Dermis microvascular lymphatic vessel endothelial cell (primary cell): ENCODE data around the gene LRRC3. TPM values are rescaled to one million over a fixed set of nuclear protein-coding genes. Genes with fewer than 3 reads are reported as not detected.

Experiments
- DNase-seq, 2 donors: peaks; one replicate each; pipeline versions ENCODE4 v3.0.0 to v3.0.0-alpha.2; 2010; ENCODE audit warnings: low read depth in 2 of 2
- total RNA-seq: library from RNA; depleted of rRNA; stranded (reverse); fragments of >200 nt; gene quantifications from 2 replicates; pipeline ENCODE4 v1.2.1, GENCODE V29; 2014

LRRC3 gene
- total RNA-seq, 1 donor from 2014 or later, result 0.77 TPM

- DNase-seq, result no peak
Measured at GRCh38 chr21:44423941-44424607, 31.2 kb upstream of the LRRC3 start.

- no peak for DNase-seq
Measured at GRCh38 chr21:44424608-44425306, 30.6 kb upstream of the LRRC3 start.

GRCh38 chr21:44425307-44425894 lies 29.9 kb upstream of the LRRC3 start:
- no peak for DNase-seq

GRCh38 chr21:44425895-44426662 lies 29.2 kb upstream of the LRRC3 start:
- no peak for DNase-seq

GRCh38 chr21:44426663-44427191 lies 28.6 kb upstream of the LRRC3 start:
- no peak for DNase-seq

- DNase-seq, result no peak
Measured at GRCh38 chr21:44427241-44428120, 27.8 kb upstream of the LRRC3 start.

- DNase-seq, result peak in 1 of 2 donors; percentile 5
Measured at GRCh38 chr21:44428281-44428960, 26.9 kb upstream of the LRRC3 start.

- DNase-seq, result no peak
Measured at GRCh38 chr21:44429894-44430293, 25.4 kb upstream of the LRRC3 start.

- DNase-seq, result no peak
Measured at GRCh38 chr21:44431300-44431699, 24.0 kb upstream of the LRRC3 start.

- no peak for DNase-seq
Measured at GRCh38 chr21:44432841-44433790, 22.2 kb upstream of the LRRC3 start.

GRCh38 chr21:44433791-44434567 lies 21.3 kb upstream of the LRRC3 start:
- DNase-seq, result no peak

- DNase-seq, result no peak
Measured at GRCh38 chr21:44434568-44434925, 20.8 kb upstream of the LRRC3 start.

GRCh38 chr21:44434936-44435635 lies 20.2 kb upstream of the LRRC3 start:
- no peak for DNase-seq

GRCh38 chr21:44436111-44436611 lies 19.1 kb upstream of the LRRC3 start:
- no peak for DNase-seq

GRCh38 chr21:44436958-44437357 lies 18.4 kb upstream of the LRRC3 start:
- DNase-seq, result no peak

- no peak for DNase-seq
Measured at GRCh38 chr21:44437371-44437695, 18.0 kb upstream of the LRRC3 start.

- DNase-seq, result no peak
Measured at GRCh38 chr21:44437696-44438431, 17.4 kb upstream of the LRRC3 start.
